HUES64 (cell line): ENCODE data around the gene ABCC10.
"Not testable (repeated sequence)": the region's sequence is repeated elsewhere in the genome, so short reads cannot be mapped to it uniquely, and the experiment has no call there.

Source experiments
- H3K27ac ChIP-seq: 2 replicates; pipeline ENCODE4 v1.7.0; 2013; ENCODE audit warnings: low read depth, low read length, inconsistent platforms
- H3K27me3 ChIP-seq: 2 replicates; pipeline ENCODE4 v1.6.1; 2013; ENCODE audit warnings: mild to moderate bottlenecking, low read length; ENCODE audit not compliant: insufficient read depth
- H3K36me3 ChIP-seq: 2 replicates; pipeline ENCODE4 v1.6.1; 2013; ENCODE audit warnings: mild to moderate bottlenecking, low read length; ENCODE audit not compliant: insufficient read depth
- H3K4me1 ChIP-seq: 2 replicates; pipeline ENCODE4 v1.6.1; 2013; ENCODE audit warnings: mild to moderate bottlenecking, low read length, moderate library complexity; ENCODE audit not compliant: insufficient read depth
- H3K4me3 ChIP-seq: 2 replicates; pipeline ENCODE4 v1.5.1; 2013; ENCODE audit warnings: mild to moderate bottlenecking, low read length, moderate library complexity
- H3K9ac ChIP-seq: 2 replicates; pipeline ENCODE4 v1.6.1; 2013; ENCODE audit warnings: mild to moderate bottlenecking, low read depth, low read length
- H3K9me3 ChIP-seq: 2 replicates; pipeline ENCODE4 v1.6.1; 2013; ENCODE audit warnings: low read depth, low read length; ENCODE audit not compliant: insufficient read depth
- WGBS: fragments of 150-250, 120-280 bp; methylation state at CpG from one replicate; pipeline ENCODE4 v1.1.7; 2013; ENCODE audit warnings: missing lambda C conversion rate; 5-methylcytosine and 5-hydroxymethylcytosine counted together

Gene ABCC10

DNA sequence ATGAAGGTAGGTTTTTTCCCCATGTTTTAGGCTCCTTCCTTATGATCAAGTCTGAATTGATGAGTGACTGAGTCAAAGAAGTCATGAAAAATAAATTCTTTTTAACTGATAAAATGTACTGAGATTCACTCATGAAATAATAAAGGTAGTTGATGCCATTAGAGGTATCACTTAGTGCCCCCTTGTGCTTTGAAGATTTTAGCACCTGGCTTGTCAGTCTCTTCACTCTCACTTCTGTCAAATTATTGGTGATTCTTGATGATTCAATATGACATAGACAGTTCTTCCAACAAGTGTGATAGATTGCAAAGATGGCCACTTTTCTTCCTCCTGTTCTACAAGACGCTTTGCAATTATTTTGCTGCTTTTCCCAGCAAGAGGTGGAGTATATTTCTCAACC, 32.2 kb downstream of the ABCC10 start:
- H3K27ac ChIP-seq, result no peak overlapping the region
- H3K36me3 ChIP-seq, result no peaks in the 10 kb centered on the region
- WGBS, result 79% methylated on average over 1 of the region's 1 CpG
- no peaks in the 10 kb centered on the region for H3K9me3 ChIP-seq
- no peak overlapping the region for H3K9ac ChIP-seq
- H3K4me1 ChIP-seq, result no peaks in the 10 kb centered on the region
- H3K27me3 ChIP-seq, result peaks cover 27% of the 10 kb centered on the region
- H3K4me3 ChIP-seq, result no peak overlapping the region

DNA sequence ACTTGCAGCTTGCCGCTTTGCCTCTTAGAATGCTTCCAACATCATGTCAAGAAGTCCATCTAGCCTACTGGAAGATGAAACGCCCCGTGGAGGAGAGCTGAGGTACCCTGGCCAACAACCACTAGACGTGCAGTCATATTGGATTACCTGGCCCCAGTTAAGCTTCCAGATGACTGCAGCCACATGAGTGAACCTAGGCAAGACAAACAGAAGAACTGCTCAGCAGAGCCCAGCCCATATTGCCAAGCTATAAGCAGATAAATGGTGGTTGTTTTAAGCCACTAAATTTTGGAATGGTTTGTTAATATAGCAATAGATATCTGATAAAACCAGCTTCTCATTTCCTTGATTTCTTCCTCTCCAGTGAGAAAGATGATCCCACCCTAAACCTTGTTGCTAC, 32.7 kb downstream of the ABCC10 start:
- WGBS, result 80% methylated on average over 4 of the region's 4 CpGs
- no peaks in the 10 kb centered on the region for H3K36me3 ChIP-seq

GRCh38 chr6:43461936-43462335, 34.6 kb downstream of the ABCC10 start:
- Histone ChIP-seq H3K9ac (no peak overlapping the region), H3K4me3 (no peak overlapping the region), H3K4me1 (no peaks in the 10 kb centered on the region), H3K27ac (no peak overlapping the region), H3K27me3 (peaks cover 4% of the 10 kb centered on the region), H3K9me3 (no peaks in the 10 kb centered on the region), H3K36me3 (no peaks in the 10 kb centered on the region)
- 78% methylated on average over 5 of the region's 5 CpGs for WGBS

More for the DNA sequence above, 32.7 kb downstream of the ABCC10 start:
- Histone ChIP-seq H3K4me3 (no peak overlapping the region), H3K9me3 (no peaks in the 10 kb centered on the region), H3K4me1 (no peaks in the 10 kb centered on the region), H3K27ac (no peak overlapping the region), H3K27me3 (peaks cover 22% of the 10 kb centered on the region), H3K9ac (no peak overlapping the region)

GRCh38 chr6:43464337-43464736, 37.0 kb downstream of the ABCC10 start:
- Histone ChIP-seq H3K36me3 (no peaks in the 10 kb centered on the region), H3K4me1 (0 out of 2 replicates have a peak, but pooled peaks cover 7% of the 10 kb centered on the region), H3K9me3 (no peaks in the 10 kb centered on the region), H3K27ac (no peak overlapping the region), H3K4me3 (no peak overlapping the region), H3K9ac (no peak overlapping the region), H3K27me3 (no peaks in the 10 kb centered on the region)
- 93% methylated on average over 6 of the region's 8 CpGs for WGBS

DNA sequence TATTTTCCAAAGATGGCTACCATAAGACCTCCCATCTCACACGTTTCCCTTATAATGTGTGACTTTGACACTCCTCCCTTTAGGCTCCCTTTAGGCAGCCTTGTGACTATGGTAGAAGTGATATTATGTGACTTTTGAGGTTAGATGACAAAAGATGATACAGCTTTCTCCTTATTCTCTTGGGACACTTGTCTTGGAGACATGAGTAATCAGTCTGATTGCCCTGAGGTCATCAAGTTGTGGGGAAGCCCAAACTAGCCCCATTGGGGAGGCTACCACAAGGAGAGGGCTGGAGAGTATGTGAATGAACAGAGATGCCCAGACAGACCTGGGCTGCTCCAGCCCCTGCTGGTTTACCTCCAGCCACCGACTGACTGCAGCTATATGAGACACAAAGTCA, 38.6 kb downstream of the ABCC10 start:
- Histone ChIP-seq H3K9ac (no peak overlapping the region), H3K9me3 (no peaks in the 10 kb centered on the region), H3K4me3 (no peak overlapping the region), H3K4me1 (0 out of 2 replicates have a peak, but pooled peaks cover 8% of the 10 kb centered on the region), H3K36me3 (no peaks in the 10 kb centered on the region), H3K27ac (no peak overlapping the region), H3K27me3 (no peaks in the 10 kb centered on the region)
- 80% methylated on average over 1 of the region's 2 CpGs for WGBS

GRCh38 chr6:43467265-43467664, 39.9 kb downstream of the ABCC10 start:
- H3K27ac ChIP-seq, H3K36me3 ChIP-seq: not testable (repeated sequence)
- 71% methylated on average over 5 of the region's 5 CpGs for WGBS

DNA sequence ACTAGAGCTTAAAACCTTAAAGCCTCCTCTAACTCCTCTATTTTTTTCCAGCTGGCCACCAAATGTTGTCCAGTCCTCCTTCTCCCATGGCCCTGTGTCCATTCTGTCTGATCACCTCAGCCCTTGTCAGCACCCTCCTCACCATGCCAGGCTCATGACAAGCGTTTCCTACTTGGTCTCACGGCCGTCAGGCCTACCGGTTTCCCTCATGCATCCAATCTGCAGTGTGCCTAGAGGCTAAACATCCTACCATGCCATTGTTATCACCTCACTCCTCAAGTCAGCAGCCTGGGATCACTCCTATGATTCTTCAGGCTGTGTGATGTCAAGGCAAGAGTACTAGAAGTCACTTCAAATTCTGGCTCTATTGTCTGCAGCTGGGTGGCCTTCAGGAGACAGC, 40.4 kb downstream of the ABCC10 start:
- 91% methylated on average over 4 of the region's 4 CpGs for WGBS
- Histone ChIP-seq H3K4me1 (0 out of 2 replicates have a peak, but pooled peaks cover 8% of the 10 kb centered on the region), H3K27me3 (no peaks in the 10 kb centered on the region), H3K9me3 (no peaks in the 10 kb centered on the region), H3K27ac (no peak overlapping the region), H3K36me3 (no peaks in the 10 kb centered on the region), H3K4me3 (no peak overlapping the region), H3K9ac (no peak overlapping the region)

More at GRCh38 chr6:43467265-43467664, 39.9 kb downstream of the ABCC10 start:
- H3K4me1 ChIP-seq, H3K9ac ChIP-seq, H3K4me3 ChIP-seq, H3K27me3 ChIP-seq, H3K9me3 ChIP-seq: not testable (repeated sequence)

- 0 out of 2 replicates have a peak, but pooled peaks cover 8% of the 10 kb centered on the region for H3K4me1 ChIP-seq
- H3K4me3 ChIP-seq, result no peak overlapping the region
- H3K27me3 ChIP-seq, result no peaks in the 10 kb centered on the region
- no peak overlapping the region for H3K27ac ChIP-seq
- no peak overlapping the region for H3K9ac ChIP-seq
- no peaks in the 10 kb centered on the region for H3K36me3 ChIP-seq
- WGBS, result 94% methylated on average over 4 of the region's 4 CpGs
- H3K9me3 ChIP-seq, result no peaks in the 10 kb centered on the region
Observed at GRCh38 chr6:43468240-43468639, 40.9 kb downstream of the ABCC10 start.

- WGBS, result 70% methylated on average over 13 of the region's 13 CpGs
Observed at GRCh38 chr6:43468748-43469681, 41.7 kb downstream of the ABCC10 start.

GRCh38 chr6:43469947-43470346, 42.6 kb downstream of the ABCC10 start:
- Histone ChIP-seq H3K4me1 (0 out of 2 replicates have a peak, but pooled peaks cover 8% of the 10 kb centered on the region), H3K27ac (no peak overlapping the region), H3K9ac (no peak overlapping the region), H3K9me3 (no peaks in the 10 kb centered on the region), H3K4me3 (no peak overlapping the region), H3K36me3 (no peaks in the 10 kb centered on the region), H3K27me3 (no peaks in the 10 kb centered on the region)
- 94% methylated on average over 7 of the region's 7 CpGs for WGBS

More at GRCh38 chr6:43468748-43469681, 41.7 kb downstream of the ABCC10 start:
- 0 out of 2 replicates have a peak, but pooled peaks cover 8% of the 10 kb centered on the region for H3K4me1 ChIP-seq
- H3K9me3 ChIP-seq, result no peaks in the 10 kb centered on the region
- H3K27ac ChIP-seq, result no peak overlapping the region; the same call in 1 of the 2 replicates
- 0 out of 2 replicates have a peak overlapping the region, but pooled peaks have one; percentile 6 for H3K9ac ChIP-seq
- no peak overlapping the region for H3K4me3 ChIP-seq
- no peaks in the 10 kb centered on the region for H3K27me3 ChIP-seq
- H3K36me3 ChIP-seq, result no peaks in the 10 kb centered on the region

DNA sequence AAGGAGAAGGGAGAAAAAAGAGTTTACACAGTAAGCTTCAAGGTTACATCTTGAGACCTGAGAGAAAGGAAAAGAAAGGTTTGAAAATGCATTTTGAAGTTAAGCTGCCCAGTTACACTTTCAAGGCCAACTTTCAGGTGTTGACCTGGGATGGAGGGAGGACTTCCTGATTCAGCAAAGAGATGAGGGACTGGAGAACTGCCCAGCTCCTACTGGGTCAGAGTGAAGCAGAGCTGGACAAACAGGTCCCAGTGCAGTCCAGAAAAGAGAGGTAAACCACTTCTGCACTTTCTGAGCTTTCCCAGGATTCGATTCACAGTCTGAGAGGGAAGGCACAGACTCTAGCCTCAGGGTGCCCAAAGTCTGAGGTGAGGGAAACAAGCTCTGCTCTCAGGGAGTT, 44.1 kb downstream of the ABCC10 start:
- Histone ChIP-seq H3K4me1 (0 out of 2 replicates have a peak, but pooled peaks cover 8% of the 10 kb centered on the region), H3K27me3 (no peaks in the 10 kb centered on the region), H3K36me3 (no peaks in the 10 kb centered on the region), H3K9me3 (no peaks in the 10 kb centered on the region), H3K4me3 (no peak overlapping the region), H3K27ac (no peak overlapping the region), H3K9ac (no peak overlapping the region)
- WGBS, result 90% methylated on average over 1 of the region's 1 CpG
